HEK293 (cell line): ENCODE results near the gene PACS1.

Experiments used
- CTCF ChIA-PET: fragments of 350-600 bp; formaldehyde crosslinking; extraction: SDS; loops from one replicate; lab custom pipeline; 2021; ENCODE audit warnings: antibody characterized with exemption; lab: Yijun Ruan, JAX
- POLR2A ChIA-PET: fragments of 300-600 bp; formaldehyde crosslinking; extraction: SDS; loops from one replicate; lab custom pipeline; 2020; ENCODE audit warnings: antibody characterized with exemption, inconsistent platforms; lab: Yijun Ruan, JAX
- H3K27ac ChIP-seq: fragments of 200-500 bp; sonication (Bioruptor generic); 2 replicates; pipeline ENCODE4 v1.5.1; 2014; ENCODE audit warnings: low read depth, low read length, control low read depth, inconsistent platforms; ENCODE audit errors: extremely low read depth
- H3K36me3 ChIP-seq, 2 experiments: fragments of 200-500 bp in 1 of 2; sonication (Bioruptor generic) in 1 of 2; 1 replicate in 1 of 2; 2 replicates in 1 of 2; pipeline ENCODE4 v1.5.1; 2014 to 2017; ENCODE audit warnings: inconsistent platforms in 2 of 2, low read length in 2 of 2; ENCODE audit not compliant: control insufficient read depth in 2 of 2, insufficient read depth in 1 of 2
- H3K4me1 ChIP-seq: fragments of 200-500 bp; sonication (Bioruptor generic); 2 replicates; pipeline ENCODE4 v1.5.1; 2014; ENCODE audit warnings: mild to moderate bottlenecking, low read length, inconsistent platforms; ENCODE audit not compliant: control insufficient read depth, insufficient read depth
- H3K4me3 ChIP-seq: 2 replicates; pipeline ENCODE4 v1.5.1; 2011; ENCODE audit warnings: low read depth, mild to moderate bottlenecking, control low read depth, low read length, moderate library complexity
- H3K9me3 ChIP-seq: fragments of 200-500 bp; sonication (Bioruptor generic); 2 replicates; pipeline ENCODE4 v1.5.1; 2014; ENCODE audit warnings: low read depth, low read length, inconsistent platforms; ENCODE audit not compliant: control insufficient read depth, insufficient read depth
- BCL11B ChIP-seq: fragments of 450-650 bp; formaldehyde crosslinking; IDR thresholded peaks from 2 replicates; pipeline ENCODE4 v1.5.1; 2016; ENCODE audit warnings: low read depth, missing biosample characterization, missing genetic modification characterization
- KLF1 ChIP-seq: fragments of 450-650 bp; formaldehyde crosslinking; IDR thresholded peaks from 2 replicates; pipeline ENCODE4 v1.5.1; 2016; ENCODE audit warnings: missing biosample characterization, missing genetic modification characterization
- PRDM10 ChIP-seq: fragments of 450-650 bp; formaldehyde crosslinking; IDR thresholded peaks from 2 replicates; pipeline ENCODE4 v1.5.1; 2016; ENCODE audit warnings: missing biosample characterization, missing genetic modification characterization
- REST ChIP-seq: fragments of 450-650 bp; formaldehyde crosslinking; IDR thresholded peaks from 2 replicates; pipeline ENCODE4 v1.5.1; 2016; ENCODE audit warnings: missing biosample characterization, missing genetic modification characterization
- ZBTB44 ChIP-seq: fragments of 450-650 bp; IDR thresholded peaks from 2 replicates; pipeline ENCODE4 v1.5.1; 2018; ENCODE audit warnings: missing biosample characterization, mild to moderate bottlenecking, missing genetic modification characterization
- ZBTB7A ChIP-seq: fragments of 450-650 bp; formaldehyde crosslinking; IDR thresholded peaks from 2 replicates; pipeline ENCODE4 v1.5.1; 2016; ENCODE audit warnings: low read depth, missing biosample characterization, missing genetic modification characterization
- ZIC2 ChIP-seq: fragments of 450-650 bp; formaldehyde crosslinking; IDR thresholded peaks from 2 replicates; pipeline ENCODE4 v1.5.1; 2016; ENCODE audit warnings: missing biosample characterization, missing genetic modification characterization
- ZNF10 ChIP-seq: fragments of 450-650 bp; formaldehyde crosslinking; IDR thresholded peaks from 2 replicates; pipeline ENCODE4 v1.5.1; 2017; ENCODE audit warnings: missing biosample characterization, missing genetic modification characterization
- ZNF155 ChIP-seq: fragments of 450-650 bp; formaldehyde crosslinking; IDR thresholded peaks from 2 replicates; pipeline ENCODE4 v1.5.1; 2016; ENCODE audit warnings: missing biosample characterization, missing genetic modification characterization
- ZNF184 ChIP-seq: fragments of 450-650 bp; IDR thresholded peaks from 2 replicates; pipeline ENCODE4 v1.5.1; 2018; ENCODE audit warnings: missing biosample characterization, mild to moderate bottlenecking, missing genetic modification characterization
- ZNF248 ChIP-seq: fragments of 450-650 bp; formaldehyde crosslinking; IDR thresholded peaks from 2 replicates; pipeline ENCODE4 v1.5.1; 2017; ENCODE audit warnings: missing biosample characterization, missing genetic modification characterization
- ZNF510 ChIP-seq: fragments of 450-650 bp; formaldehyde crosslinking; IDR thresholded peaks from 2 replicates; pipeline ENCODE4 v1.5.1; 2018; ENCODE audit warnings: mild to moderate bottlenecking, missing genetic modification characterization, missing biosample characterization; ENCODE audit not compliant: insufficient replicate concordance
- ZNF580 ChIP-seq: fragments of 450-650 bp; formaldehyde crosslinking; IDR thresholded peaks from 2 replicates; pipeline ENCODE4 v1.5.1; 2016; ENCODE audit warnings: missing biosample characterization, missing genetic modification characterization
- ZNF704 ChIP-seq: fragments of 450-650 bp; formaldehyde crosslinking; IDR thresholded peaks from 2 replicates; pipeline ENCODE4 v1.5.1; 2016; ENCODE audit warnings: missing biosample characterization, missing genetic modification characterization
- ZNF768 ChIP-seq: fragments of 450-650 bp; formaldehyde crosslinking; IDR thresholded peaks from 2 replicates; pipeline ENCODE4 v1.5.1; 2018; ENCODE audit warnings: missing biosample characterization, mild to moderate bottlenecking, missing genetic modification characterization

The PACS1 gene

GRCh38 chr11:66224226-66224855, 154.3 kb downstream of the PACS1 start:
- Histone ChIP-seq H3K4me3 (no peak overlapping the region), H3K27ac (no peak overlapping the region), H3K9me3 (no peaks in the 10 kb centered on the region), H3K4me1 (no peaks in the 10 kb centered on the region), H3K36me3 (peaks cover 0 to 42% of the 10 kb centered on the region in 2 experiments; a peak in 1 of 3 replicates)
- CTCF ChIA-PET = interaction anchor here (0.6 to 1.3 kb wide), 4 partner anchors 16 to 797 kb away, joined by 3 to 4 read pairs (median 4); no protein-coding TSS in a partner anchor
- no peak for TF ChIP-seq KLF1 (tag by site-specific recombination)
- POLR2A ChIA-PET = interaction anchor here (0.6 kb wide), 1 partner anchor 62 kb away, joined by 4 read pairs; no protein-coding TSS in a partner anchor

GRCh38 chr11:66225066-66225465, 155.0 kb downstream of the PACS1 start:
- CTCF ChIA-PET = interaction anchor here (0.6 to 1.3 kb wide), 6 partner anchors 35 to 834 kb away, joined by 3 to 6 read pairs (median 4); no protein-coding TSS in a partner anchor
- Histone ChIP-seq H3K27ac (no peak overlapping the region), H3K4me1 (no peaks in the 10 kb centered on the region), H3K36me3 (peaks cover 0 to 35% of the 10 kb centered on the region in 2 experiments; a peak in 1 of 3 replicates), H3K9me3 (no peaks in the 10 kb centered on the region), H3K4me3 (no peak overlapping the region)
- TF ChIP-seq ZNF10 (tag by site-specific recombination) (no peak), ZIC2 (tag by site-specific recombination) (0 out of 2 replicates have a peak, but pooled peaks have one; percentile 25)
- POLR2A ChIA-PET = interaction anchor here (0.6 kb wide), 1 partner anchor 1239 kb away, joined by 3 read pairs; no protein-coding TSS in a partner anchor

GRCh38 chr11:66226101-66226500, 156.0 kb downstream of the PACS1 start:
- ChIA-PET CTCF (interaction anchor here (0.7 to 1.3 kb wide), 3 partner anchors 34 to 835 kb away, joined by 3 to 6 read pairs (median 3); no protein-coding TSS in a partner anchor), POLR2A (no interaction called here)
- no peak overlapping the region for H3K4me3 ChIP-seq
- no peak overlapping the region for H3K27ac ChIP-seq
- TF ChIP-seq PRDM10 (0 out of 2 replicates have a peak, but pooled peaks have one; percentile 16), ZNF580 (no peak)
- H3K9me3 ChIP-seq = no peaks in the 10 kb centered on the region
- H3K36me3 ChIP-seq = peaks cover 0 to 35% of the 10 kb centered on the region in 2 experiments; a peak in 1 of 3 replicates
- no peaks in the 10 kb centered on the region for H3K4me1 ChIP-seq

GRCh38 chr11:66227700-66228099, 157.6 kb downstream of the PACS1 start:
- POLR2A ChIA-PET = interaction anchor here (0.6 kb wide), 1 partner anchor 340 kb away, joined by 4 read pairs; the partner anchor contains the start of gene FIBP
- Histone ChIP-seq H3K4me3 (no peak overlapping the region), H3K4me1 (no peaks in the 10 kb centered on the region), H3K27ac (no peak overlapping the region), H3K36me3 (peaks cover 0 to 46% of the 10 kb centered on the region in 2 experiments; a peak in 2 of 3 replicates), H3K9me3 (no peaks in the 10 kb centered on the region)
- CTCF ChIA-PET = interaction anchor here (0.6 to 1.1 kb wide), 3 partner anchors 10 to 86 kb away, joined by 3 to 4 read pairs (median 4); no protein-coding TSS in a partner anchor
- TF ChIP-seq ZNF248 (tag by site-specific recombination) = no peak
- TF ChIP-seq ZBTB44 (tag by site-specific recombination) = no peak
- no peak for TF ChIP-seq ZNF184 (tag by site-specific recombination)
- no peak for TF ChIP-seq ZNF510 (tag by site-specific recombination)
- TF ChIP-seq ZNF704 (tag by site-specific recombination) = no peak
- TF ChIP-seq ZNF155 (tag by site-specific recombination) = no peak
- no peak for TF ChIP-seq ZNF768 (tag by site-specific recombination)
- TF ChIP-seq REST = no peak
- no peak for TF ChIP-seq ZBTB7A (tag by site-specific recombination)
- no peak for TF ChIP-seq BCL11B
